Ishikawa (cell line): Measurements from ENCODE around the gene ACCS.

Experiments used
- CEBPB ChIP-seq: IDR thresholded peaks from 2 replicates; pipeline ENCODE4 v1.6.1; 2012
- CREB1 ChIP-seq: IDR thresholded peaks from 2 replicates; pipeline ENCODE4 v1.6.1; 2012; ENCODE audit warnings: low read depth
- EP300 ChIP-seq: IDR thresholded peaks from 2 replicates; pipeline ENCODE4 v1.6.1; 2012; ENCODE audit warnings: borderline replicate concordance
- FOXM1 ChIP-seq: IDR thresholded peaks from 2 replicates; pipeline ENCODE4 v1.6.1; 2012; ENCODE audit warnings: low read depth, borderline replicate concordance
- RAD21 ChIP-seq: IDR thresholded peaks from 2 replicates; pipeline ENCODE4 v1.6.1; 2012; ENCODE audit warnings: low read depth
- REST ChIP-seq: IDR thresholded peaks from 2 replicates; pipeline ENCODE4 v1.6.1; 2012; ENCODE audit warnings: low read depth, mild to moderate bottlenecking
- TAF1 ChIP-seq: IDR thresholded peaks from 2 replicates; pipeline ENCODE4 v1.6.1; 2012; ENCODE audit warnings: low read depth, mild to moderate bottlenecking
- TEAD4 ChIP-seq: IDR thresholded peaks from 2 replicates; pipeline ENCODE4 v1.6.1; 2012
- USF1 ChIP-seq: IDR thresholded peaks from 2 replicates; pipeline ENCODE4 v1.6.1; 2012
- YY1 ChIP-seq: IDR thresholded peaks from 2 replicates; pipeline ENCODE4 v1.6.1; 2012; ENCODE audit warnings: low read depth

GRCh38 chr11:44047298-44047697 is 18.8 kb upstream of the ACCS start:
- TF ChIP-seq RAD21 (no peak), CREB1 (no peak), USF1 (no peak), TAF1 (no peak), CEBPB (no peak), TEAD4 (no peak), YY1 (no peak), EP300 (no peak), FOXM1 (no peak), REST (no peak)
